SK-N-SH treated with all-trans-retinoic acid at 6 μM for 48 hours (cell line): Measurements from ENCODE around the gene MUC5AC.

Source experiments
- ATAC-seq: fragments of 200-7000 bp; cut with Tn5 transposase; 3 replicates; pipeline ENCODE4 v1.9.1; 2020; ENCODE audit warnings: mild to moderate bottlenecking, moderate library complexity
- ARNTL ChIP-seq: fragments of 450-650 bp; formaldehyde crosslinking; IDR thresholded peaks from 2 replicates; pipeline ENCODE4 v1.5.0; 2020; ENCODE audit warnings: low read depth, mild to moderate bottlenecking, moderate library complexity, borderline replicate concordance
- CSDC2 ChIP-seq: fragments of 250-450 bp; sonication (Bioruptor Pico); IDR thresholded peaks from 2 replicates; pipeline ENCODE4 v1.5.0; 2020; ENCODE audit warnings: mild to moderate bottlenecking, moderate library complexity
- ESRRG ChIP-seq: fragments of 250-450 bp; sonication (Bioruptor Pico); IDR thresholded peaks from 2 replicates; pipeline ENCODE4 v1.6.1; 2021; ENCODE audit warnings: mild to moderate bottlenecking
- GLIS3 ChIP-seq: fragments of 250-450 bp; sonication (Bioruptor Pico); IDR thresholded peaks from 2 replicates; pipeline ENCODE4 v1.5.0; 2020; ENCODE audit warnings: mild to moderate bottlenecking, moderate library complexity
- ISL1 ChIP-seq: fragments of 250-450 bp; sonication (Bioruptor Pico); IDR thresholded peaks from 2 replicates; pipeline ENCODE4 v2.1.2; 2022; ENCODE audit warnings: mild to moderate bottlenecking, moderate library complexity
- OSR1 ChIP-seq: fragments of 250-450 bp; sonication (Bioruptor Pico); IDR thresholded peaks from 2 replicates; pipeline ENCODE4 v1.8.0; 2022; ENCODE audit warnings: moderate library complexity, mild to moderate bottlenecking, inconsistent platforms
- PPARA ChIP-seq: fragments of 250-450 bp; sonication (Bioruptor Pico); IDR thresholded peaks from 2 replicates; pipeline ENCODE4 v1.5.0; 2020; ENCODE audit warnings: mild to moderate bottlenecking, borderline replicate concordance
- RARB ChIP-seq: fragments of 250-450 bp; sonication (Bioruptor Pico); IDR thresholded peaks from 2 replicates; pipeline ENCODE4 v1.8.0; 2021; ENCODE audit warnings: mild to moderate bottlenecking, moderate library complexity
- TOX ChIP-seq: fragments of 250-450 bp; sonication (Bioruptor Pico); IDR thresholded peaks from 2 replicates; pipeline ENCODE4 v1.8.0; 2021; ENCODE audit warnings: mild to moderate bottlenecking, moderate library complexity, borderline replicate concordance
- ZC3H10 ChIP-seq: fragments of 250-450 bp; sonication (Bioruptor Pico); IDR thresholded peaks from 2 replicates; pipeline ENCODE4 v1.5.1; 2021; ENCODE audit warnings: mild to moderate bottlenecking, moderate library complexity
- ZFP3 ChIP-seq: fragments of 250-450 bp; sonication (Bioruptor Pico); IDR thresholded peaks from 2 replicates; pipeline ENCODE4 v1.5.0; 2020; ENCODE audit warnings: mild to moderate bottlenecking, moderate library complexity
- ZFP30 ChIP-seq: fragments of 450-650 bp; formaldehyde crosslinking; IDR thresholded peaks from 2 replicates; pipeline ENCODE4 v1.5.0; 2022; ENCODE audit warnings: mild to moderate bottlenecking, moderate library complexity
- ZNF565 ChIP-seq: fragments of 450-650 bp; formaldehyde crosslinking; conservative IDR thresholded peaks from 2 replicates; pipeline ENCODE4 v1.5.0; 2020; ENCODE audit warnings: low read depth, mild to moderate bottlenecking, moderate library complexity
- ZNF8 ChIP-seq: fragments of 450-650 bp; formaldehyde crosslinking; IDR thresholded peaks from 2 replicates; pipeline ENCODE4 v1.5.0; 2020; ENCODE audit warnings: mild to moderate bottlenecking, moderate library complexity
- TF ChIP-seq, protein P1 (sequence below): fragments of 250-450 bp; sonication (Bioruptor Pico); IDR thresholded peaks from 2 replicates; pipeline ENCODE4 v1.8.0; 2021; ENCODE audit warnings: low read depth, mild to moderate bottlenecking, moderate library complexity, borderline replicate concordance
- TF ChIP-seq, protein P2 (sequence below): fragments of 250-450 bp; sonication (Bioruptor Pico); IDR thresholded peaks from 2 replicates; pipeline ENCODE4 v1.5.0; 2020; ENCODE audit warnings: mild to moderate bottlenecking, moderate library complexity
- TF ChIP-seq, protein P3 (sequence below): fragments of 250-450 bp; sonication (Bioruptor Pico); IDR thresholded peaks from 2 replicates; pipeline ENCODE4 v1.5.1; 2020; ENCODE audit warnings: low read depth, mild to moderate bottlenecking, moderate library complexity

MUC5AC gene

DNA sequence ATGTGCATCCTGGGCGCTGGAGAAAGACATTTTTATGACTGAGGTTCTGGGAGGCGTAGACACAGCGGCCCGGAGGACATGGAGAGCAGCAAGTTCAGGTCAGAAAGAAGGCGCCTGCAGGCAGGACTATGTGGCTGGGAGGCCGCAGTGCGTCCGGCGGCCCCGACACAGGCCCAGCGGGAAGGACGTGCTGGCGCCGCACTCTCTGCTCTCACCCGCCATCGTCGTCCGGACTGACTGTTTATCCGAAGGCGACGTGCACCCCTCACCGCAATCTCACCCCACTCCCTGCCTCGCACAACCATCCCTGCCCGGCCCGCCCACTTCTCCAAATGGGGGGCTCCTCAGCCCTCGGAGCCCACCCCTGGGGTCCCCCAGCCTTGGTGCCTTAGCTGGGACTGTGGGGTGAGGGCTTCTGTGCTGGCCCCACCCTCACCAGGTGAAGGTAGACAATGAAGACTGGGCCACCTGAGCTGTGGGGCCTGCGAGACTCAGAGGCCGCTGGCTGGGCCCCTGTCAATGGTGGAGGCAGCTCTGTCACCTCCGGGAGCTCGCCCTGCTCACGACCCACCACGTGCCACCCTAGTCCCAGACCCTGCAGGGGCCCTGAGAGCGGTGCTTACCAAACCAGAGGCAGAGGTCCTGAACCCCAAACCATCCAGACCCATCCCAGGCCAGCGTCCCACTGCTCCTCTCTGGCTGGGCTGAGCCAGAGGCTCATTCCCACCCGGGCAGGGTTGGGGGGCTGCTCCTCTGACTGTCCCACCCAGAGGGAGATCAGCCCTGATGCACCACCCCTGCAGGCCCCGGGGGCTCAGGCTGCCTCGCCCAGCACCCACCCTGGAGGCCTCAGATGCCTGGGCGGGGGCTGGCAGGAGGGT lies 48.9 kb downstream of the MUC5AC start:
- TF ChIP-seq ZFP3 (CRISPR knock-in tag), result no peak
- no peak for ATAC-seq

DNA sequence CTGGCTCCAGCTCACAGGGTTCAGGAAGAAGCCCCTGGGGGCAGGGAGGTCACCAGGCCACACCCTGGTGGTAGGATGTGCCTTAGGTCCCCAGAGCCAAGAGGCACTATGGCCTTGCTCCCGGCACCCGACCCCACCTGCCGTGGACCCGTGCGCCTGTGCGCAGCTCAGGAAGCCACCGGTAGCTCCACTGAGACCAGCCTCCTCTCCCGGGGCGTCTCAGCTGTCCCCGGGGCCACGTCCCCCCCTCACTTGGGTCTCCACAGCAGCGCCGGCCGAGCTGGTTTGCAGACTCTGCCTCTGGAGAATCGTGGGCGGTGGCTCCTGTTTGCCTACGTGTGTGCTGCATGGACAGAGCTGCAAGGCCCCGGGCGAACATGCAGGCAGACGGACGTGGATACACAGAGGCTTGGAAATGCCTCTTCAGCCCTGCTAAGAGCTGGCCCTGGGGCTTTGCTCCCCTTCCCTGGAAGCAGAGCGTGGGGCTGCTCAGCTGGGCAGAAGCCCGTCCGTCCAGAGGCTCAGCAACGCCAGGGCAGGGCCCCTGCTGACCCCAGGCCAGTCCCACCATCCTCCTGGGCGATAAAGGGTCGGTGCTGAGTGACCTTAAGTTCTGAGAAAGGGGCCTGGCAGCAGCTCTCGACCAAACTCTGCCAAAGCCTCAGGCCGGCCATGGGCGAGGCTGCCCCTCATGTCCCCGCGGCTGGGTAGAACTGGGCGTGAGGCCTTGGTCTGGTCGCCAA lies 49.8 kb downstream of the MUC5AC start:
- no peak for ATAC-seq
- TF ChIP-seq TOX (CRISPR knock-in tag) (no peak), ZC3H10 (no peak), RARB (CRISPR knock-in tag) (no peak), ZFP3 (CRISPR knock-in tag) (no peak), OSR1 (CRISPR knock-in tag) (no peak), ZNF8 (CRISPR knock-in tag) (no peak), ISL1 (CRISPR knock-in tag) (no peak), ZNF565 (CRISPR knock-in tag) (no peak), PPARA (CRISPR knock-in tag) (no peak), GLIS3 (CRISPR knock-in tag) (no peak), ESRRG (CRISPR knock-in tag) (no peak)
- TF ChIP-seq, protein P1, sequence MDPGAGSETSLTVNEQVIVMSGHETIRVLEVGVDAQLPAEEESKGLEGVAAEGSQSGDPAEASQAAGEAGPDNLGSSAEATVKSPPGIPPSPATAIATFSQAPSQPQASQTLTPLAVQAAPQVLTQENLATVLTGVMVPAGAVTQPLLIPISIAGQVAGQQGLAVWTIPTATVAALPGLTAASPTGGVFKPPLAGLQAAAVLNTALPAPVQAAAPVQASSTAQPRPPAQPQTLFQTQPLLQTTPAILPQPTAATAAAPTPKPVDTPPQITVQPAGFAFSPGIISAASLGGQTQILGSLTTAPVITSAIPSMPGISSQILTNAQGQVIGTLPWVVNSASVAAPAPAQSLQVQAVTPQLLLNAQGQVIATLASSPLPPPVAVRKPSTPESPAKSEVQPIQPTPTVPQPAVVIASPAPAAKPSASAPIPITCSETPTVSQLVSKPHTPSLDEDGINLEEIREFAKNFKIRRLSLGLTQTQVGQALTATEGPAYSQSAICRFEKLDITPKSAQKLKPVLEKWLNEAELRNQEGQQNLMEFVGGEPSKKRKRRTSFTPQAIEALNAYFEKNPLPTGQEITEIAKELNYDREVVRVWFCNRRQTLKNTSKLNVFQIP (CRISPR knock-in tag), result no peak
- TF ChIP-seq, protein P2, sequence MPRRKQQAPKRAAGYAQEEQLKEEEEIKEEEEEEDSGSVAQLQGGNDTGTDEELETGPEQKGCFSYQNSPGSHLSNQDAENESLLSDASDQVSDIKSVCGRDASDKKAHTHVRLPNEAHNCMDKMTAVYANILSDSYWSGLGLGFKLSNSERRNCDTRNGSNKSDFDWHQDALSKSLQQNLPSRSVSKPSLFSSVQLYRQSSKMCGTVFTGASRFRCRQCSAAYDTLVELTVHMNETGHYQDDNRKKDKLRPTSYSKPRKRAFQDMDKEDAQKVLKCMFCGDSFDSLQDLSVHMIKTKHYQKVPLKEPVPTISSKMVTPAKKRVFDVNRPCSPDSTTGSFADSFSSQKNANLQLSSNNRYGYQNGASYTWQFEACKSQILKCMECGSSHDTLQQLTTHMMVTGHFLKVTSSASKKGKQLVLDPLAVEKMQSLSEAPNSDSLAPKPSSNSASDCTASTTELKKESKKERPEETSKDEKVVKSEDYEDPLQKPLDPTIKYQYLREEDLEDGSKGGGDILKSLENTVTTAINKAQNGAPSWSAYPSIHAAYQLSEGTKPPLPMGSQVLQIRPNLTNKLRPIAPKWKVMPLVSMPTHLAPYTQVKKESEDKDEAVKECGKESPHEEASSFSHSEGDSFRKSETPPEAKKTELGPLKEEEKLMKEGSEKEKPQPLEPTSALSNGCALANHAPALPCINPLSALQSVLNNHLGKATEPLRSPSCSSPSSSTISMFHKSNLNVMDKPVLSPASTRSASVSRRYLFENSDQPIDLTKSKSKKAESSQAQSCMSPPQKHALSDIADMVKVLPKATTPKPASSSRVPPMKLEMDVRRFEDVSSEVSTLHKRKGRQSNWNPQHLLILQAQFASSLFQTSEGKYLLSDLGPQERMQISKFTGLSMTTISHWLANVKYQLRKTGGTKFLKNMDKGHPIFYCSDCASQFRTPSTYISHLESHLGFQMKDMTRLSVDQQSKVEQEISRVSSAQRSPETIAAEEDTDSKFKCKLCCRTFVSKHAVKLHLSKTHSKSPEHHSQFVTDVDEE (CRISPR knock-in tag), result no peak

DNA sequence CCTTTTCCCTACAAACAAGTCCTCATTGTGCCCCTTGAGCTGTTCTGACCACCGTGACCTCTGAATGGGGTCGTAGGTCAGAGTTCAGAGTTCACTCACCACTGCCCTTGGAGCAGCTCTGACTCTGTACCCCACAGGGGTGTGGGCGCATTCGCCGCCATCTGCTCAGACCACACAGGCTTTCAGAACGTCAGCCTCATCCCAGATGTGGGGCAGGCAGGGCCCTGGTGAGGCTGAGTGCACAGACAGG lies 50.3 kb downstream of the MUC5AC start:
- TF ChIP-seq ZC3H10, result no peak
- no peak for ATAC-seq

DNA sequence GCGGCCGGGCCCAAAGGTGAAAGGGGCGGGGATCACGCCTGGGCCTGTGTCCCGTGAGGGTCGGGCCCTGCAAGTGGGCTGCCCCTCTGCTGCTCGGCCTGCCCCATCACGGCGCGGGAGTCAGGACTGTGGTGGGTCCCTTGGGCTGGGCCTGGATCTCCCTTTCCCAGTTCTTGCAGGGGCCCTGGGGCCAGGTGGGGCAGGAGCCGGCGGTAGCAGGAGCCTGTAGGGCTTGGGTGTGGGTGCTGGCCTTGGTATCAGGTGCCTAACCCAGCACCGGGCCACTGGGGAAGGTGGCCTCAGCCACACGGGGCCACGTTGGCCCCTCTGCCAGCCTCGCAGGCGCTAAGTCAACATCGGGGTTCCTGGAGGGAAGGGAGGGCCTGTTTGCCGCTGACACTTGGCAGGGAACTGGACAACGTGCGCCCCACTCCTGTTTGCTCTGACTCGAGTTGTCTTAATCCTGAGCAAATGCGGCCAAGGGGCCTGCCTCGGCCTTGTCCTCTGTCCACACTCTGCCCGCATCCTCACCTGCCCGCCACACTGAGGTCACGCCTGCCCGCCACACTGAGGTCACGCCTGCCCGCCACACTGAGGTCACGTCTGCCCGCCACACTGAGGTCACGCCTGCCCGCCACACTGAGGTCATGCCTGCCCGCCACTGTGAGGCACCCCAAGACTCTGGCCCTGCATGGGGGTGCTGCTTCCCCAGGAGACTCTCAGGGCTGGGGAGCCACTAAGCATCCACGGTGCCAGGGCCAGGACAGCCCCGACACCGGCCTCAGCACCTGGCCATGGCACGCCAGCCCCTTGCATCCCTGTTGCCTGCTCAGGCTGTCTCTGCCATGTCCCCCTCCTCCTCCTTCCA lies 50.9 kb downstream of the MUC5AC start:
- no peak for ATAC-seq
- TF ChIP-seq ZFP30 (CRISPR knock-in tag), result no peak

DNA sequence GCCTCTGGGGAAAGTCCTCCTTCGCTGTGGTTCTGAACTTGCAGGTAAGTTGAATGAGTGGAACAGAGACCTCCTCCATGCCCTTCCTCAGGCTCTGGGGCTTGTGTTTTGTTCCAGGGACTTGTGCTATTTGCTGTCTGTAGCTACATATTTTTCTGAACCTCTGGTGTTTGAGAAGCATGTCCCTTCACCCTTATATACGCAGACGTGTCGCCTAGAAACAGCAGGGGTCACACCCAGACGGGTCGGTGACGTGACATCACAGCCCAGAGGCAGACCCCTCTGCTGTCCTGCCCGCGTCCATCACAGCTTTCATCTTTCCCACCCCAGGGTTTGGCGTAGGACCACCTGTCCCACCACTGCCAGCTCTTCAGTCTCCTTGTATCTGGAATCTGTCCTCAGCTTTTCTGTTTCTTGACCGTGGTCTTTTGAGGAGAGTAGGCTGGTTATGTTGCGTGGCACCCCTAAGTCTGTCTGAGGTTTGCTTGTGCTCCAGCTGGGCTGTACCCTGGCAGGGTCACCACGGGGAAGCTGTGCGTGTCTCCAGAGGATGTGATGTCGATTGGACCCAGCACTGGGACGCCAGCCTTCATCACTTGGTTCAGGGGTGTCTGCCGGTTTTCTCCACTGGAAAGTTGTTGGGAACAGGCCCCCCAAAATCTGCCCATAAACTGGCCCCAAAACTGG lies 51.8 kb downstream of the MUC5AC start:
- ATAC-seq, result no peak
- no peak for TF ChIP-seq ARNTL
- TF ChIP-seq ZC3H10, result no peak
- no peak for TF ChIP-seq GLIS3 (CRISPR knock-in tag)
- TF ChIP-seq, protein P3, sequence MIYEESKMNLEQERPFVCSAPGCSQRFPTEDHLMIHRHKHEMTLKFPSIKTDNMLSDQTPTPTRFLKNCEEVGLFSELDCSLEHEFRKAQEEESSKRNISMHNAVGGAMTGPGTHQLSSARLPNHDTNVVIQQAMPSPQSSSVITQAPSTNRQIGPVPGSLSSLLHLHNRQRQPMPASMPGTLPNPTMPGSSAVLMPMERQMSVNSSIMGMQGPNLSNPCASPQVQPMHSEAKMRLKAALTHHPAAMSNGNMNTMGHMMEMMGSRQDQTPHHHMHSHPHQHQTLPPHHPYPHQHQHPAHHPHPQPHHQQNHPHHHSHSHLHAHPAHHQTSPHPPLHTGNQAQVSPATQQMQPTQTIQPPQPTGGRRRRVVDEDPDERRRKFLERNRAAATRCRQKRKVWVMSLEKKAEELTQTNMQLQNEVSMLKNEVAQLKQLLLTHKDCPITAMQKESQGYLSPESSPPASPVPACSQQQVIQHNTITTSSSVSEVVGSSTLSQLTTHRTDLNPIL (CRISPR knock-in tag), result no peak
- TF ChIP-seq, protein P2 (CRISPR knock-in tag), result no peak
- TF ChIP-seq ZFP30 (CRISPR knock-in tag), result no peak
- TF ChIP-seq CSDC2, result no peak
